ENCODE data around the gene DOK5. TPM values are rescaled to one million over a fixed set of nuclear protein-coding genes. Genes with fewer than 3 reads are reported as not detected.

Gene DOK5
- total RNA-seq, 1 donor from 2014 or later: 3.5 TPM

- no peak for TF ChIP-seq CTCF (IDR thresholded peaks at IDR 0.05; ENCODE audit: insufficient read depth, low read length, poor library complexity, severe bottlenecking)
- H3K4me3 ChIP-seq (ENCODE audit: low read depth, low read length): no peak overlapping the region
- no peak for DNase-seq (ENCODE audit: low read depth)
- H3K36me3 ChIP-seq (ENCODE audit: control insufficient read depth, insufficient read depth, low read length): no peaks in the 10 kb centered on the region
- H3K27me3 ChIP-seq (ENCODE audit: control insufficient read depth, insufficient read depth, low read length): no peaks in the 10 kb centered on the region
Observed at GRCh38 chr20:54608039-54608745, 132.8 kb downstream of the DOK5 start.

GRCh38 chr20:54608943-54609342 is 133.6 kb downstream of the DOK5 start:
- Histone ChIP-seq H3K27me3 (ENCODE audit: control insufficient read depth, insufficient read depth, low read length) (no peaks in the 10 kb centered on the region), H3K36me3 (ENCODE audit: control insufficient read depth, insufficient read depth, low read length) (no peaks in the 10 kb centered on the region), H3K4me3 (ENCODE audit: low read depth, low read length) (no peak overlapping the region)
- no peak for TF ChIP-seq CTCF (IDR thresholded peaks at IDR 0.05; ENCODE audit: insufficient read depth, low read length, poor library complexity, severe bottlenecking)
- DNase-seq (ENCODE audit: low read depth): no peak

GRCh38 chr20:54611708-54612412 is 136.5 kb downstream of the DOK5 start:
- H3K4me3 ChIP-seq (ENCODE audit: low read depth, low read length): no peak overlapping the region
- H3K36me3 ChIP-seq (ENCODE audit: control insufficient read depth, insufficient read depth, low read length): no peaks in the 10 kb centered on the region
- no peaks in the 10 kb centered on the region for H3K27me3 ChIP-seq (ENCODE audit: control insufficient read depth, insufficient read depth, low read length)
- no peak for TF ChIP-seq CTCF (IDR thresholded peaks at IDR 0.05; ENCODE audit: insufficient read depth, low read length, poor library complexity, severe bottlenecking)
- no peak for DNase-seq (ENCODE audit: low read depth)

- no peak overlapping the region for H3K4me3 ChIP-seq (ENCODE audit: low read depth, low read length)
- TF ChIP-seq CTCF (IDR thresholded peaks at IDR 0.05; ENCODE audit: insufficient read depth, low read length, poor library complexity, severe bottlenecking): no peak
- DNase-seq (ENCODE audit: low read depth): no peak
- no peaks in the 10 kb centered on the region for H3K36me3 ChIP-seq (ENCODE audit: control insufficient read depth, insufficient read depth, low read length)
- no peaks in the 10 kb centered on the region for H3K27me3 ChIP-seq (ENCODE audit: control insufficient read depth, insufficient read depth, low read length)
Observed at GRCh38 chr20:54618412-54618811, 143.0 kb downstream of the DOK5 start.

GRCh38 chr20:54619181-54619580 is 143.8 kb downstream of the DOK5 start:
- Histone ChIP-seq H3K4me3 (ENCODE audit: low read depth, low read length) (no peak overlapping the region), H3K36me3 (ENCODE audit: control insufficient read depth, insufficient read depth, low read length) (no peaks in the 10 kb centered on the region), H3K27me3 (ENCODE audit: control insufficient read depth, insufficient read depth, low read length) (no peaks in the 10 kb centered on the region)
- DNase-seq (ENCODE audit: low read depth): no peak
- no peak for TF ChIP-seq CTCF (IDR thresholded peaks at IDR 0.05; ENCODE audit: insufficient read depth, low read length, poor library complexity, severe bottlenecking)
